Prostate gland (tissue), 2 donors: Measurements from ENCODE around the gene GPR146.

ENCODE experiments used
- CTCF ChIP-seq, 4 experiments: fragments of 200-600 bp in 2 of 4; fragments of 450-650 bp in 2 of 4; sonication (generic) in 2 of 4; IDR thresholded peaks; 1 replicate in 3 of 4; 2 replicates in 1 of 4; pipeline ENCODE4 v1.5.1; 2016 to 2019; ENCODE audit warnings: antibody characterized with exemption in 4 of 4, mild to moderate bottlenecking in 2 of 4, moderate library complexity in 2 of 4
- POLR2A ChIP-seq: fragments of 450-650 bp; IDR thresholded peaks from one replicate; pipeline ENCODE4 v1.6.1; 2016; ENCODE audit warnings: antibody characterized with exemption, mild to moderate bottlenecking

- TF ChIP-seq CTCF (IDR thresholded peaks at IDR 0.05) (no peak), POLR2A (no peak)
Observed at GRCh38 chr7:1054438-1054837, 10.1 kb downstream of the GPR146 start.
